ENCODE measurements around the gene RNASEH2C. TPM values are rescaled to one million over a fixed set of nuclear protein-coding genes. Genes with fewer than 3 reads are reported as not detected.

RNASEH2C gene
- polyA plus RNA-seq, 1 of the 3 experiments (the other 2 are of a cell fraction) = 43.9 TPM

DNA sequence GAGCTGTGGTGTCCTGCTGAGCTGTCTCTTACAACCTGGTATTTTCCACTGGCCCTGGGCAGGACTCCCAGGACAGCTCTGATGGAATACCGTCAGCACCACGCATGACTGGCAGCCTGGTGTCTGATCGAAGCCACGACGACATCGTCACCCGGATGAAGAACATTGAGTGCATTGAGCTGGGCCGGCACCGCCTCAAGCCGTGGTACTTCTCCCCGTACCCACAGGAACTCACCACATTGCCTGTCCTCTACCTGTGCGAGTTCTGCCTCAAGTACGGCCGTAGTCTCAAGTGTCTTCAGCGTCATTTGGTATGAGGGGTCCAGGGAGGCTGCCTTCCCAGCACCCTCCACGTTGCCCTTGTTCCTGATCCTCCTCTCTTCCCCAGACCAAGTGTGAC lies 6.2 kb downstream of the RNASEH2C start:
- H3K79me2 ChIP-seq (ENCODE audit: insufficient read depth) = peaks cover 37% of the 10 kb centered on the region

More for the DNA sequence above, 6.2 kb downstream of the RNASEH2C start:
- 95% methylated on average over 15 of the region's 16 CpGs for WGBS (ENCODE audit: low lambda C conversion rate)
- no peaks in the 10 kb centered on the region for H3K9me2 ChIP-seq
- peaks cover 13% of the 10 kb centered on the region; the same call in 1 of the 2 replicates for H4K20me1 ChIP-seq (ENCODE audit: insufficient read depth)
- H3K4me2 ChIP-seq = no peak overlapping the region
- TF ChIP-seq, protein P1, sequence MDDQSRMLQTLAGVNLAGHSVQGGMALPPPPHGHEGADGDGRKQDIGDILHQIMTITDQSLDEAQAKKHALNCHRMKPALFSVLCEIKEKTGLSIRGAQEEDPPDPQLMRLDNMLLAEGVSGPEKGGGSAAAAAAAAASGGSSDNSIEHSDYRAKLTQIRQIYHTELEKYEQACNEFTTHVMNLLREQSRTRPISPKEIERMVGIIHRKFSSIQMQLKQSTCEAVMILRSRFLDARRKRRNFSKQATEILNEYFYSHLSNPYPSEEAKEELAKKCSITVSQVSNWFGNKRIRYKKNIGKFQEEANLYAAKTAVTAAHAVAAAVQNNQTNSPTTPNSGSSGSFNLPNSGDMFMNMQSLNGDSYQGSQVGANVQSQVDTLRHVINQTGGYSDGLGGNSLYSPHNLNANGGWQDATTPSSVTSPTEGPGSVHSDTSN (IDR thresholded peaks at IDR 0.05) = no peak
- TF ChIP-seq TCF12 (IDR thresholded peaks at IDR 0.05) (no peak), SIN3A (IDR thresholded peaks at IDR 0.05; ENCODE audit: borderline replicate concordance, low read depth, low read length) (no peak), MEF2A (IDR thresholded peaks at IDR 0.05; ENCODE audit: borderline replicate concordance, low read depth) (no peak), POLR2AphosphoS5 (IDR thresholded peaks at IDR 0.05; ENCODE audit: low read depth, low read length) (no peak), MXI1 (IDR thresholded peaks at IDR 0.05; ENCODE audit: low read depth, low read length) (no peak), TEAD4 (IDR thresholded peaks at IDR 0.05; ENCODE audit: borderline replicate concordance, insufficient read depth) (no peak), YY1 (IDR thresholded peaks at IDR 0.05; ENCODE audit: low read depth) (no peak), GABPA (IDR thresholded peaks at IDR 0.05; ENCODE audit: low read depth) (no peak), GATA2 (CRISPR knock-in tag; IDR thresholded peaks at IDR 0.05) (no peak), FOXM1 (IDR thresholded peaks at IDR 0.05; ENCODE audit: low read depth) (no peak), EP300 (IDR thresholded peaks at IDR 0.05; ENCODE audit: borderline replicate concordance in 1 of 2, low read depth in 1 of 2, low read length in 1 of 2) (no peak)
- TF ChIP-seq, protein P2, sequence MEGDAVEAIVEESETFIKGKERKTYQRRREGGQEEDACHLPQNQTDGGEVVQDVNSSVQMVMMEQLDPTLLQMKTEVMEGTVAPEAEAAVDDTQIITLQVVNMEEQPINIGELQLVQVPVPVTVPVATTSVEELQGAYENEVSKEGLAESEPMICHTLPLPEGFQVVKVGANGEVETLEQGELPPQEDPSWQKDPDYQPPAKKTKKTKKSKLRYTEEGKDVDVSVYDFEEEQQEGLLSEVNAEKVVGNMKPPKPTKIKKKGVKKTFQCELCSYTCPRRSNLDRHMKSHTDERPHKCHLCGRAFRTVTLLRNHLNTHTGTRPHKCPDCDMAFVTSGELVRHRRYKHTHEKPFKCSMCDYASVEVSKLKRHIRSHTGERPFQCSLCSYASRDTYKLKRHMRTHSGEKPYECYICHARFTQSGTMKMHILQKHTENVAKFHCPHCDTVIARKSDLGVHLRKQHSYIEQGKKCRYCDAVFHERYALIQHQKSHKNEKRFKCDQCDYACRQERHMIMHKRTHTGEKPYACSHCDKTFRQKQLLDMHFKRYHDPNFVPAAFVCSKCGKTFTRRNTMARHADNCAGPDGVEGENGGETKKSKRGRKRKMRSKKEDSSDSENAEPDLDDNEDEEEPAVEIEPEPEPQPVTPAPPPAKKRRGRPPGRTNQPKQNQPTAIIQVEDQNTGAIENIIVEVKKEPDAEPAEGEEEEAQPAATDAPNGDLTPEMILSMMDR (IDR thresholded peaks at IDR 0.05) = no peak
- TF ChIP-seq, protein P3, sequence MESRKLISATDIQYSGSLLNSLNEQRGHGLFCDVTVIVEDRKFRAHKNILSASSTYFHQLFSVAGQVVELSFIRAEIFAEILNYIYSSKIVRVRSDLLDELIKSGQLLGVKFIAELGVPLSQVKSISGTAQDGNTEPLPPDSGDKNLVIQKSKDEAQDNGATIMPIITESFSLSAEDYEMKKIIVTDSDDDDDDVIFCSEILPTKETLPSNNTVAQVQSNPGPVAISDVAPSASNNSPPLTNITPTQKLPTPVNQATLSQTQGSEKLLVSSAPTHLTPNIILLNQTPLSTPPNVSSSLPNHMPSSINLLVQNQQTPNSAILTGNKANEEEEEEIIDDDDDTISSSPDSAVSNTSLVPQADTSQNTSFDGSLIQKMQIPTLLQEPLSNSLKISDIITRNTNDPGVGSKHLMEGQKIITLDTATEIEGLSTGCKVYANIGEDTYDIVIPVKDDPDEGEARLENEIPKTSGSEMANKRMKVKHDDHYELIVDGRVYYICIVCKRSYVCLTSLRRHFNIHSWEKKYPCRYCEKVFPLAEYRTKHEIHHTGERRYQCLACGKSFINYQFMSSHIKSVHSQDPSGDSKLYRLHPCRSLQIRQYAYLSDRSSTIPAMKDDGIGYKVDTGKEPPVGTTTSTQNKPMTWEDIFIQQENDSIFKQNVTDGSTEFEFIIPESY (IDR thresholded peaks at IDR 0.05; ENCODE audit: borderline replicate concordance, low read depth) = no peak
- no peaks in the 10 kb centered on the region for H3K27me3 ChIP-seq (ENCODE audit: insufficient read depth)
- no peaks in the 10 kb centered on the region for H3F3A ChIP-seq (replicated peaks; ENCODE audit: insufficient read depth)
- no peaks in the 10 kb centered on the region for H3K9me3 ChIP-seq
- peaks cover 40 to 43% of the 10 kb centered on the region in 2 experiments for H3K36me3 ChIP-seq (replicated peaks in 1 of 2; ENCODE audit: control insufficient read depth in 1 of 2, insufficient read depth in 2 of 2, low read length in 1 of 2)
- H3K9ac ChIP-seq = no peak overlapping the region
- peaks cover 13 to 22% of the 10 kb centered on the region in 2 experiments; a peak in 1 of 4 replicates for H3K4me1 ChIP-seq (ENCODE audit: control insufficient read depth in 1 of 2, insufficient read depth in 2 of 2, low read depth in 1 of 2, low read length in 1 of 2)
- H3K27ac ChIP-seq (ENCODE audit: low read depth in 2 of 2, low read length in 1 of 2) = no peak overlapping the region
- H2AFZ ChIP-seq (ENCODE audit: low read depth) = no peak overlapping the region
- POLR2A ChIA-PET = no interaction called here
- no peak overlapping the region for H3K4me3 ChIP-seq (ENCODE audit: low read depth in 2 of 2, low read length in 1 of 2)
- DNase-seq = no peak
- CTCF ChIA-PET = interaction anchor here (1.7 to 5.3 kb wide), 2 partner anchors 105 to 170 kb away, joined by 5 to 111 read pairs; no protein-coding TSS in a partner anchor
